H1 (cell line): ENCODE data around the gene CUTC. TPM values are rescaled to one million over a fixed set of nuclear protein-coding genes. Genes with fewer than 3 reads are reported as not detected.

Experiments
- CTCF ChIA-PET: fragments of 300-600 bp; sonication (Branson Sonifier 250); formaldehyde crosslinking; loops from one replicate; lab custom pipeline; 2021; ENCODE audit not compliant: partially characterized antibody; lab: Charles Lee
- POLR2A ChIA-PET: fragments of 300-600 bp; sonication (Branson Sonifier 250); formaldehyde crosslinking; loops from one replicate; lab custom pipeline; 2021; ENCODE audit warnings: inconsistent platforms; ENCODE audit not compliant: partially characterized antibody; lab: Charles Lee
- DNase-seq, 2 experiments: peaks; one replicate each; pipeline versions ENCODE4 v3.0.0 to v3.0.0-alpha.2; 2010 to 2022; ENCODE audit warnings: low spot score in 2 of 2, low read depth in 1 of 2, mixed read lengths in 1 of 2
- FAIRE-seq: peaks from 2 replicates; lab custom pipeline; 2011; peaks lifted over from hg19 to GRCh38; lab: Jason Lieb, UNC
- H2AFZ ChIP-seq: 2 replicates; pipeline ENCODE4 v1.8.1; 2012; ENCODE audit warnings: low read length, inconsistent platforms
- H2AK5ac ChIP-seq: 2 replicates; pipeline ENCODE4 v1.6.1; 2013; ENCODE audit warnings: low read depth, low read length
- H2BK120ac ChIP-seq: replicated peaks from 2 replicates; pipeline ENCODE3; 2013; ENCODE audit warnings: low read depth, low read length, inconsistent platforms
- H2BK12ac ChIP-seq: 2 replicates; pipeline ENCODE4 v1.6.1; 2013; ENCODE audit warnings: low read depth, low read length
- H2BK15ac ChIP-seq: 2 replicates; pipeline ENCODE4 v1.6.1; 2013; ENCODE audit warnings: low read length
- H2BK20ac ChIP-seq: 2 replicates; pipeline ENCODE4 v1.6.1; 2013; ENCODE audit warnings: low read length
- H2BK5ac ChIP-seq: 2 replicates; pipeline ENCODE4 v1.6.1; 2013; ENCODE audit warnings: low read depth, low read length
- H3K14ac ChIP-seq: 2 replicates; pipeline ENCODE4 v1.6.1; 2013; ENCODE audit warnings: inconsistent platforms; ENCODE audit not compliant: insufficient read length
- H3K18ac ChIP-seq: 2 replicates; pipeline ENCODE4 v1.6.1; 2013; ENCODE audit warnings: low read length; ENCODE audit errors: extremely low read depth
- H3K23ac ChIP-seq: 2 replicates; pipeline ENCODE4 v1.6.1; 2013; ENCODE audit warnings: inconsistent platforms; ENCODE audit not compliant: insufficient read length
- H3K23me2 ChIP-seq: 2 replicates; pipeline ENCODE4 v1.6.1; 2013; ENCODE audit warnings: low read depth, low read length
- H3K27ac ChIP-seq: 2 replicates; pipeline ENCODE4 v1.6.1; 2011; ENCODE audit warnings: low read depth, low read length, inconsistent platforms
- H3K27me3 ChIP-seq, 4 experiments: replicated peaks in 1 of 4; 1 replicate in 1 of 4; 2 replicates in 3 of 4; pipeline versions ENCODE4 v1.6.1 to v1.8.1; 2011 to 2013; ENCODE audit warnings: low read length in 3 of 4, mild to moderate bottlenecking in 3 of 4, inconsistent platforms in 2 of 4, mixed read lengths in 2 of 4, moderate library complexity in 1 of 4; ENCODE audit not compliant: control insufficient read depth in 3 of 4, insufficient read depth in 3 of 4; ENCODE audit errors: extremely low read depth in 1 of 4
- H3K36me3 ChIP-seq, 4 experiments: 2 replicates each; pipeline versions ENCODE4 v1.6.1 to v1.8.1; 2011 to 2013; ENCODE audit warnings: mild to moderate bottlenecking in 4 of 4, low read length in 3 of 4, moderate library complexity in 2 of 4, control low read depth in 1 of 4, inconsistent platforms in 1 of 4; ENCODE audit not compliant: insufficient read depth in 4 of 4, control insufficient read depth in 2 of 4
- H3K4ac ChIP-seq: replicated peaks from 2 replicates; pipeline ENCODE3; 2013; ENCODE audit warnings: low read length, low read depth, mixed read lengths, inconsistent platforms; ENCODE audit not compliant: insufficient read length
- H3K4me1 ChIP-seq, 4 experiments: replicated peaks in 1 of 4; 1 replicate in 1 of 4; 2 replicates in 3 of 4; pipeline versions ENCODE4 v1.6.1 to v1.8.1; 2011 to 2013; ENCODE audit warnings: low read length in 3 of 4, inconsistent platforms in 2 of 4, mixed read lengths in 1 of 4; ENCODE audit not compliant: insufficient read depth in 4 of 4, control insufficient read depth in 3 of 4
- H3K4me2 ChIP-seq, 2 experiments: 2 replicates each; pipeline versions ENCODE4 v1.6.1 to v1.8.1; 2011 to 2013; ENCODE audit warnings: low read depth in 2 of 2, low read length in 2 of 2, control low read depth in 1 of 2, inconsistent platforms in 1 of 2, mild to moderate bottlenecking in 1 of 2; ENCODE audit not compliant: insufficient read depth in 1 of 2
- H3K4me3 ChIP-seq, 4 experiments: fragments of 200-600, 300-600 bp in 1 of 4; sonication (generic), shearing (Covaris generic), sonication (Bioruptor Twin) in 1 of 4; 2 replicates each; pipeline versions ENCODE4 v1.5.1 to v1.8.1; 2011 to 2016; ENCODE audit warnings: low read length in 4 of 4, low read depth in 3 of 4, control low read depth in 2 of 4, inconsistent platforms in 2 of 4, mild to moderate bottlenecking in 2 of 4, mixed read lengths in 1 of 4, moderate library complexity in 1 of 4; ENCODE audit not compliant: insufficient read depth in 2 of 4; ENCODE audit errors: extremely low read depth in 1 of 4
- H3K56ac ChIP-seq: replicated peaks from 2 replicates; pipeline ENCODE3; 2013; ENCODE audit warnings: low read depth, mild to moderate bottlenecking, mixed read lengths, low read length, inconsistent platforms; ENCODE audit not compliant: insufficient read length
- H3K79me1 ChIP-seq: 2 replicates; pipeline ENCODE4 v1.6.1; 2013; ENCODE audit warnings: low read depth, low read length, control low read depth
- H3K79me2 ChIP-seq, 2 experiments: 2 replicates each; pipeline versions ENCODE4 v1.6.1 to v1.8.1; 2012 to 2013; ENCODE audit warnings: low read length in 2 of 2, mild to moderate bottlenecking in 2 of 2, inconsistent platforms in 1 of 2; ENCODE audit not compliant: insufficient read depth in 2 of 2, control insufficient read depth in 1 of 2
- H3K9ac ChIP-seq, 4 experiments: replicated peaks in 1 of 4; 1 replicate in 1 of 4; 2 replicates in 3 of 4; pipeline versions ENCODE4 v1.6.1 to v1.8.1; 2011 to 2013; ENCODE audit warnings: low read depth in 3 of 4, low read length in 3 of 4, control low read depth in 2 of 4, mild to moderate bottlenecking in 2 of 4, moderate library complexity in 2 of 4, inconsistent platforms in 1 of 4; ENCODE audit errors: extremely low read depth in 1 of 4
- H3K9me3 ChIP-seq, 2 experiments: 2 replicates each; pipeline versions ENCODE4 v1.6.1 to v1.8.1; 2012 to 2013; ENCODE audit warnings: mild to moderate bottlenecking in 2 of 2, moderate library complexity in 2 of 2, control low read depth in 1 of 2, inconsistent platforms in 1 of 2, low read depth in 1 of 2, low read length in 1 of 2, mixed read lengths in 1 of 2; ENCODE audit not compliant: insufficient read depth in 2 of 2
- H4K20me1 ChIP-seq, 2 experiments: replicated peaks in 1 of 2; 2 replicates each; pipeline versions ENCODE3 to v1.8.1; 2011 to 2013; ENCODE audit warnings: inconsistent platforms in 2 of 2, low read length in 2 of 2, mild to moderate bottlenecking in 1 of 2; ENCODE audit not compliant: insufficient read depth in 2 of 2, control insufficient read depth in 1 of 2
- H4K5ac ChIP-seq: 2 replicates; pipeline ENCODE4 v1.6.1; 2013; ENCODE audit warnings: low read length, low read depth, mixed read lengths, inconsistent platforms; ENCODE audit not compliant: insufficient read length
- H4K8ac ChIP-seq: 2 replicates; pipeline ENCODE4 v1.8.0; 2013; ENCODE audit warnings: mild to moderate bottlenecking, moderate library complexity, low read length, inconsistent platforms; ENCODE audit not compliant: insufficient read depth; ENCODE audit errors: extremely low read depth
- H4K91ac ChIP-seq: replicated peaks from 2 replicates; pipeline ENCODE3; 2013; ENCODE audit warnings: low read length, mixed read lengths, inconsistent platforms; ENCODE audit not compliant: insufficient read length
- EGR1 ChIP-seq: IDR thresholded peaks from 2 replicates; pipeline ENCODE4 v1.6.1; 2011; ENCODE audit warnings: low read depth, low read length, borderline replicate concordance
- GABPA ChIP-seq: IDR thresholded peaks from 2 replicates; pipeline ENCODE4 v1.6.1; 2011; ENCODE audit warnings: mild to moderate bottlenecking, low read length, moderate library complexity, borderline replicate concordance; ENCODE audit not compliant: insufficient read depth
- HDAC2 ChIP-seq, 2 experiments: fragments of 300-600 bp in 1 of 2; sonication (generic) in 1 of 2; IDR thresholded peaks; 2 replicates each; pipeline ENCODE4 v1.6.1; 2011 to 2012; ENCODE audit warnings: low read depth in 2 of 2, low read length in 2 of 2, mild to moderate bottlenecking in 2 of 2, moderate library complexity in 2 of 2, borderline replicate concordance in 1 of 2, inconsistent platforms in 1 of 2
- MAFK ChIP-seq: IDR thresholded peaks from 2 replicates; pipeline ENCODE4 v1.6.1; 2012; ENCODE audit warnings: low read depth, mild to moderate bottlenecking, improper control_type of control experiment, low read length
- MAX ChIP-seq: IDR thresholded peaks from 2 replicates; pipeline ENCODE4 v1.6.1; 2012; ENCODE audit warnings: inconsistent platforms
- PHF8 ChIP-seq: fragments of 200-600 bp; sonication (generic); conservative IDR thresholded peaks from 2 replicates; pipeline ENCODE4 v1.7.1; 2012; ENCODE audit warnings: low read depth, mild to moderate bottlenecking, inconsistent platforms, low read length, moderate library complexity
- RFX5 ChIP-seq: IDR thresholded peaks from 2 replicates; pipeline ENCODE4 v1.6.1; 2011; ENCODE audit warnings: low read depth, low read length, improper control_type of control experiment, borderline replicate concordance
- RNF2 ChIP-seq: fragments of 200-900, 300-1000 bp; sonication (generic); IDR thresholded peaks from 2 replicates; pipeline ENCODE4 v1.7.1; 2016; ENCODE audit warnings: borderline replicate concordance, low read depth, mild to moderate bottlenecking, antibody characterized with exemption, low read length; ENCODE audit not compliant: poor library complexity, severe bottlenecking; ENCODE audit errors: missing control alignments
- SP1 ChIP-seq: IDR thresholded peaks from 2 replicates; pipeline ENCODE4 v1.6.1; 2011; ENCODE audit warnings: low read depth, low read length
- SP4 ChIP-seq: IDR thresholded peaks from 2 replicates; pipeline ENCODE4 v1.6.1; 2012; ENCODE audit warnings: low read length, inconsistent platforms
- TAF7 ChIP-seq: optimal IDR thresholded peaks from 2 replicates; pipeline ENCODE3; 2011; ENCODE audit warnings: low read depth, mild to moderate bottlenecking, inconsistent platforms, low read length, moderate library complexity, borderline replicate concordance
- TCF12 ChIP-seq: IDR thresholded peaks from 2 replicates; pipeline ENCODE4 v1.6.1; 2011; ENCODE audit warnings: low read depth, mild to moderate bottlenecking, low read length
- YY1 ChIP-seq: IDR thresholded peaks from 2 replicates; pipeline ENCODE4 v1.6.1; 2011; ENCODE audit warnings: low read depth, mild to moderate bottlenecking, low read length
- WGBS, 2 experiments: shearing (Covaris generic) in 1 of 2; methylation state at CpG; one replicate each; pipeline versions ENCODE4 v1.1.6 to v1.1.7; 2013 to 2015; ENCODE audit warnings: low lambda C conversion rate in 2 of 2, mixed read lengths in 2 of 2, inconsistent platforms in 1 of 2, low coverage in 1 of 2, missing lambda C conversion rate in 1 of 2; ENCODE audit not compliant: insufficient replicate concordance in 2 of 2, insufficient coverage in 1 of 2, insufficient read length in 1 of 2; ENCODE audit errors: extremely low coverage in 1 of 2, missing lambda C conversion rate in 1 of 2; 5-methylcytosine and 5-hydroxymethylcytosine counted together
- polyA plus RNA-seq, 7 experiments: library from polyadenylated mRNA; depleted of rRNA in 3 of 7; stranded (reverse) in 5 of 7; unstranded in 2 of 7; fragments of >200 nt in 5 of 7; fragments of 200-250 nt in 2 of 7; gene quantifications; 1 replicate in 5 of 7; 2 replicates in 1 of 7; 4 replicates in 1 of 7; pipeline versions ENCODE4 v1.2.1 to v1.2.3, GENCODE V29; 2011 to 2013; ENCODE audit warnings: missing spikeins in 2 of 7, mixed read lengths in 2 of 7
- total RNA-seq: library from RNA; stranded (reverse); fragmentation: NEBNext Ultra II Directional; extraction: Animal tissue kit (Norgen Biotek cat#: 25700); gene quantifications from 2 replicates; pipeline ENCODE4 v1.2.1, GENCODE V29; 2021

The CUTC gene
- total and polyA plus RNA-seq, 2 of the 8 experiments (the other 6 are each of a cell fraction or from before 2014, with no cell fraction given), result 25.3 to 25.6 TPM

DNA sequence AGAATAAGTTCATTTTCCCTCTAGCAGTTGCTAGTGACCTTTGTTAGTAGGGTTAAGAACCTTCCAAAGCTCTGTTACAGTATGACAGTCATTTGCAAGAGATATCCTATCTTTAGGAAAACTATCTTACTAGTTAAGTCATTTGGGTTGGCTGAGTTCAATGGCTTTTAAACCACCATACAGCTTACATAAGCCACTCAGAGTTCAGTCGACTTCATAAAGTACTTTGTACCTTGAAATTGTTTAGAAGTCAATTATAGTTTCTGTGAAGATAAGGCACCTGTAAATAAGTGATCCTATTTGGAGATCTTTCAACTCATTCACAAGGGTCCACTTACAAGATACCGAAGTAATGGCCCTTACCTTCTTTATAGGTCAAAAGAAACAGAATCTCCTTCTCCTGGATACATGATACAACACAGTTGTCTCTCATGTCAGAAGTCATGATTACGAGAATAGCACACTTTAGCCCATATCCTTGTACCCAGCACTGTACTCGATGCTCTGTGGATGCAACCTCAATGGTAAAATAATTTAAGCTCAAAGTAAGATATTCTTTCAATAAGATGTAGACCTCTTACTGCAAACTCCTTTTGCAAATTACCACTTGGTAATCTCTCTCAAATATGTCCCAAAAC, 38.5 kb downstream of the CUTC start:
- no peak overlapping the region for H4K8ac ChIP-seq
- ChIA-PET POLR2A (no interaction called here), CTCF (interaction anchor here (1.4 kb wide), 1 partner anchor 31 kb away, joined by 4 read pairs; no protein-coding TSS in a partner anchor)
- DNase-seq, result no peak
- no peak overlapping the region for H4K91ac ChIP-seq
- H3K56ac ChIP-seq, result no peak overlapping the region
- H2BK5ac ChIP-seq, result no peak overlapping the region
- H3K27me3 ChIP-seq, result no peaks in the 10 kb centered on the region
- no peak overlapping the region for H3K14ac ChIP-seq
- no peaks in the 10 kb centered on the region for H3K4me1 ChIP-seq
- no peak overlapping the region for H4K5ac ChIP-seq
- H3K36me3 ChIP-seq, result no peaks in the 10 kb centered on the region
- FAIRE-seq, result no peak
- no peak overlapping the region for H2BK20ac ChIP-seq
- no peak overlapping the region for H3K4ac ChIP-seq
- no peak overlapping the region for H2AK5ac ChIP-seq
- no peaks in the 10 kb centered on the region for H4K20me1 ChIP-seq
- no peaks in the 10 kb centered on the region for H3K9me3 ChIP-seq
- no peaks in the 10 kb centered on the region for H3K79me1 ChIP-seq
- no peak overlapping the region for H3K27ac ChIP-seq
- no peak overlapping the region for H3K4me3 ChIP-seq
- WGBS, 2 experiments, result 86% methylated on average over 4 of the region's 4 CpGs; no CpG with 5 or more reads in 1 of the 2 experiments
- H3K23ac ChIP-seq, result no peak overlapping the region
- H2BK15ac ChIP-seq, result no peak overlapping the region
- H3K79me2 ChIP-seq, result no peaks in the 10 kb centered on the region
- no peak overlapping the region for H3K9ac ChIP-seq
- H3K23me2 ChIP-seq, result no peaks in the 10 kb centered on the region
- H3K4me2 ChIP-seq, result no peak overlapping the region
- no peak overlapping the region for H2BK12ac ChIP-seq
- no peak overlapping the region for H2BK120ac ChIP-seq
- no peak overlapping the region for H2AFZ ChIP-seq
- H3K18ac ChIP-seq, result no peak overlapping the region
- no peak for TF ChIP-seq MAX
- TF ChIP-seq HDAC2 (IDR thresholded peaks at IDR 0.05; ENCODE audit: borderline replicate concordance in 1 of 2, low read depth in 2 of 2, low read length in 2 of 2), result no peak
- TF ChIP-seq TAF7, result no peak
- no peak for TF ChIP-seq EGR1
- TF ChIP-seq RNF2, result no peak
- no peak for TF ChIP-seq TCF12
- no peak for TF ChIP-seq GABPA
- TF ChIP-seq SP4, result no peak
- no peak for TF ChIP-seq SP1
- TF ChIP-seq PHF8, result no peak
- TF ChIP-seq RFX5, result no peak
- no peak for TF ChIP-seq MAFK
- no peak for TF ChIP-seq YY1
